Left cardiac atrium (tissue), 4 donors: ENCODE measurements around the gene CFH. TPM values are rescaled to one million over a fixed set of nuclear protein-coding genes. Genes with fewer than 3 reads are reported as not detected.
A peak's percentile ranks its signal among the peaks of the same experiment; 100 is the strongest.
"Not testable (repeated sequence)": the region's sequence is repeated elsewhere in the genome, so short reads cannot be mapped to it uniquely, and the experiment has no call there.

ENCODE experiments used
- ATAC-seq, 2 donors: fragments of 200-7000 bp; cut with Tn5 transposase; one replicate each; pipeline ENCODE4 v1.9.1; 2020; ENCODE audit warnings: mild to moderate bottlenecking in 2 of 2, moderate library complexity in 2 of 2
- DNase-seq: peaks from one replicate; pipeline ENCODE4 v3.0.0-alpha.2; 2020
- intact Hi-C, 2 donors: fragments of 100-400 bp; cut with DNase I; formaldehyde crosslinking; loops; one replicate each; pipeline versions ENCODE4 v1.14.1 to v1.15.1; 2022 to 2023
- total RNA-seq, 2 donors: library from RNA; stranded (reverse); fragmentation: NEBNext Ultra II Directional; extraction: Animal tissue kit (Norgen Biotek cat#: 25700); gene quantifications; one replicate each; pipeline ENCODE4 v1.2.1, GENCODE V29; 2021
- donor health status: DM: no; HTN: yes; CAD: no.
- donor health status: DM: no; HTN: yes; CAD: no; lungs with severe emphysema.
- donor health status: DM: yes; HTN: yes; CAD: no.
- donor health status: Dilated cardiomyopathy.

The CFH gene
- total RNA-seq, 2 donors from 2014 or later: 131 to 257 TPM

GRCh38 chr1:196733091-196733970 lies 81.5 kb downstream of the CFH start:
- ATAC-seq (no peak), DNase-seq (no peak)
- intact Hi-C loops: no loop called here

- intact Hi-C loops: no loop called here
- no peak for ATAC-seq
Measured at GRCh38 chr1:196734006-196734405, 82.2 kb downstream of the CFH start.

GRCh38 chr1:196734460-196734859 lies 82.6 kb downstream of the CFH start:
- DNase-seq (no peak), ATAC-seq (no peak)
- intact Hi-C loops: no loop called here

More at GRCh38 chr1:196734006-196734405, 82.2 kb downstream of the CFH start:
- no peak for DNase-seq

GRCh38 chr1:196738730-196739129 lies 86.9 kb downstream of the CFH start:
- ATAC-seq: no peak
- peak; percentile 14 for DNase-seq
- intact Hi-C loops: no loop called here

GRCh38 chr1:196743244-196743643 lies 91.4 kb downstream of the CFH start:
- intact Hi-C loops, ATAC-seq, DNase-seq: not testable (repeated sequence)

GRCh38 chr1:196765019-196765740 lies 113.3 kb downstream of the CFH start:
- ATAC-seq, DNase-seq, intact Hi-C loops: not testable (repeated sequence)

GRCh38 chr1:196769823-196770222 lies 118.0 kb downstream of the CFH start:
- ATAC-seq, DNase-seq, intact Hi-C loops: not testable (repeated sequence)

GRCh38 chr1:196773713-196774112 lies 121.9 kb downstream of the CFH start:
- intact Hi-C loops: no loop called here
- DNase-seq: no peak
- ATAC-seq: no peak

GRCh38 chr1:196774175-196774574 lies 122.3 kb downstream of the CFH start:
- intact Hi-C loops: no loop called here
- no peak for DNase-seq

GRCh38 chr1:196774603-196775002 lies 122.8 kb downstream of the CFH start, which contains the start of gene CFHR3:
Gene CFHR3 (plus strand): TSS chr1:196774840. CDS start chr1:196774887, 47 bp downstream.
- DNase-seq (no peak), ATAC-seq (no peak)
- intact Hi-C loops: no loop called here

More at GRCh38 chr1:196774175-196774574, 122.3 kb downstream of the CFH start:
- ATAC-seq: no peak

- DNase-seq (no peak), ATAC-seq (no peak)
- intact Hi-C loops: no loop called here
Measured at GRCh38 chr1:196777603-196778002, 125.8 kb downstream of the CFH start.

GRCh38 chr1:196779093-196779492 lies 127.2 kb downstream of the CFH start:
- no peak for ATAC-seq
- intact Hi-C loops: no loop called here
- no peak for DNase-seq

- DNase-seq, ATAC-seq, intact Hi-C loops: not testable (repeated sequence)
Measured at GRCh38 chr1:196791252-196791651, 139.4 kb downstream of the CFH start.

- DNase-seq, intact Hi-C loops, ATAC-seq: not testable (repeated sequence)
Measured at GRCh38 chr1:196794103-196794502, 142.3 kb downstream of the CFH start.

Other genes with a start within 250 kb of the CFH start
- 1 to 10 TPM; 3.8 to 7.3 TPM for gene KCNT2, start 43.6 kb upstream of the CFH start, total RNA-seq
- gene CFHR3, start 122.8 kb downstream of the CFH start, total RNA-seq: under 1 TPM in 1 of 2 donors, not detected in 1; 0.39 TPM
- gene CFHR1, start 167.7 kb downstream of the CFH start, total RNA-seq: under 1 TPM in 1 of 2 donors, not detected in 1; 0.21 TPM
- not detected for gene CFHR4, start 236.0 kb downstream of the CFH start, total RNA-seq